M059J (cell line): Measurements from ENCODE around the gene PDZD7. TPM values are rescaled to one million over a fixed set of nuclear protein-coding genes. Genes with fewer than 3 reads are reported as not detected.
A peak's percentile ranks its signal among the peaks of the same experiment; 100 is the strongest.
"Not testable (repeated sequence)": the region's sequence is repeated elsewhere in the genome, so short reads cannot be mapped to it uniquely, and the experiment has no call there.

ENCODE experiments used
- DNase-seq: peaks from one replicate; pipeline ENCODE4 v3.0.0-alpha.2; 2012; ENCODE audit warnings: low read depth
- total RNA-seq: library from RNA; depleted of rRNA; stranded (reverse); fragments of >200 nt; shearing (Covaris generic); gene quantifications from 2 replicates; pipeline ENCODE4 v1.2.3, GENCODE V29; 2014

The PDZD7 gene
- total RNA-seq, 1 experiment from 2014 or later: 1.6 TPM

DNA sequence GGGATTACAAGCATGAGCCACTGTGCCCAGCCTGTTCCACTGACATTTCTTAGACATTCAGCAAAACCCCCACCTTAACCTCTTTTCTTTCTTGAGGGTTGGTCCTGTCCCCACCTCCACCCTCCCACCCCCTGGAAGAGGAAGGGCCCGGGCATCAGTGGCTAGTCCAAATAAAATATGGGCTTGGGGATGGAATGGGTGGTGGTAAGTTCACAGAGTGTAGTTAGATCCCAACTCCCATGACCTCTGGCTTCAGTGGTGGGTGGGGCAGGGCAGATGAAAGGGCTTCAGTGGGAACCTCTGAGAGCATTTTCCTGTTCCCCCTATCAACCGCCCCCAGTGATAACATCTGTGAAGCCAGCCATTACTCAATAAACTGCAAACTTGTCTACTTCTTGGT lies 9.9 kb upstream of the PDZD7 start:
- DNase-seq: no peak

DNA sequence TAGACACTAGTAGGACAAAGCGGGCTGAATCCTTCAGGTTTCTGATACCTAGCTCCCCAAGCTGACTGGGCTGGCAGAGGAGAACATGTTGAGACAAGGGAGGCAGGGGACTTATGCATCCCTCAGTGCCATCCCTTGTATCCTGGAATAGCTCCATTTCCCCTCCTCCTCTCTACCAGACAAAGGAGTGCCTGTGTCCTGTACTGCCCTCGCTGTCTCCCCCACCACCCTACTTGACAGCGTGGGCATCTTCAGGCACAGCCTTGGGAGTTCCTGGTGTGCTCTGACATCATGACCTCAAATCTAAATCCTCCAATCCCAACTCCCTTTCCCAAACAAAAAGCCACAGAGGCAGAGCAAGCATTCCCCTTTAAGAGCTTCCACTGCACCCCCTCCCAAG lies 9.1 kb upstream of the PDZD7 start:
- no peak for DNase-seq

DNA sequence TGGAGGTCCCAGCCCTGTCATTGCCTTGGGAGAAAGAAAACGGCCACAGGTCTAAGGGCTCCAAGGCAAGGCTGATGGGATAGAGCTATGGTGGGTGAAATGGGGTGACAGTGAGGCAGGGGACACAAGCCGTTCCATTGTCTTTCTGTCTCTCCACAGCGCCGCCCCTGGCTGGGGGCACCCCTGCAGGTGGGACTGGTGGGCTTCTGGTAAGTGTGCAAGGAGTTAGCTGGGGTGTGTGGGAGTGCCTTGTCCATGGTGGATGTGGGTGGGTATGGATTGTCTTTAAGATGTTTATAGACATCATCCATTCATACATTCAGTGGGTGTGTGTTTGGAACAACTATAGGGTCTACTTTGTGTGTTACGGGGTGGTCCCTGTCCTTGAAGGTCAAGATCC lies 7.6 kb upstream of the PDZD7 start:
- no peak for DNase-seq

DNA sequence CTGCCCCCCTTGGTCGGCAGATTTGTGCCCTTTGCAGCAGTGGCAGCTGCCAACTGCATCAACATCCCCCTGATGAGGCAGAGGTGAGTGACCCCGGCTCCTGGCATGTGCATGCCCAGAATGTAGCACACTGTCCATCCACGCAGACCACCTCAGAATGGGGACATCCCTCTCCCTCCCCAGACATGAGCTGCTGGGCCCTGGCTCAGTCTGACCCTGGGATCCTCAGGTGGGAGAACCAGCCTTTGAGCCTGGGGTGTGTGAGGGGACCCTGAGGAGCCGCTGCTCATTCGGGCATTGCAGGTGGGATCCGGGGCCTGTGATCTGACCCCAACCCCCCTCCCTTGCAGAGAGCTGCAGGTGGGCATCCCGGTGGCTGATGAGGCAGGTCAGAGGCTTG lies 5.8 kb upstream of the PDZD7 start:
- DNase-seq: no peak

DNA sequence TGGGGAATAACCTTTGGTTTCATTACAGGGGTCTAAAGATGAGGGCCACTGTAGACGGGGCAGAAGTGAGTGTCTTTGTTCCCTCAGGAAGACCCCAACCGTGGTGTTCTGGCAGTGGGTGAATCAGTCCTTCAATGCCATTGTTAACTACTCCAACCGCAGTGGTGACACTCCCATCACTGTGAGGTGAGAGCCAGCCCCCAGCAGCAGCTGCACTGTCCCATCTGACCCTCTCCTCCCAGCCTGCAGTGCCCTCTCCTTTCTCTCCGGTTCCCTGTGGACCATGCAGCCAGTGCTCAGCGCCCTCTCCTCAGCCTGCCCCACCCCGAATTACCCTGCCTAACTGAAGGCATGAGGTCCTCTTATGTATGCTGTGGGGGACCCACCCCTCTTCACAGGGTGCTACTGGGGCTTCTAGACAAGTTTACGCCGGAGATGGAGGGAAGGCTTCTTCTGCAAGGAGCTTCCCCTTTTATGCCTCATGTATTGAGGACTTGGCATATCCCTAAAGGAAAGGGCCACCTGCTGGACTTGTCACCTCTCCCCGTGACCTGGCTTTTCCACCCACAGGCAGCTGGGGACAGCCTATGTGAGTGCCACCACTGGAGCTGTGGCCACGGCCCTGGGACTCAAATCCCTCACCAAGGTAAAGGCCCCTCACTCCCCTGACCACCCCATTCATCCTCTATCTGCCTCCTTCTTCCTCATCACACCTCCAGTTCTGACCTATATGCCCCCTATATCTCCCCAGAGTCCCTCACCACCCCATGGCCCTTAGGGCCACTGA lies 5.2 kb upstream of the PDZD7 start:
- no peak for DNase-seq

DNA sequence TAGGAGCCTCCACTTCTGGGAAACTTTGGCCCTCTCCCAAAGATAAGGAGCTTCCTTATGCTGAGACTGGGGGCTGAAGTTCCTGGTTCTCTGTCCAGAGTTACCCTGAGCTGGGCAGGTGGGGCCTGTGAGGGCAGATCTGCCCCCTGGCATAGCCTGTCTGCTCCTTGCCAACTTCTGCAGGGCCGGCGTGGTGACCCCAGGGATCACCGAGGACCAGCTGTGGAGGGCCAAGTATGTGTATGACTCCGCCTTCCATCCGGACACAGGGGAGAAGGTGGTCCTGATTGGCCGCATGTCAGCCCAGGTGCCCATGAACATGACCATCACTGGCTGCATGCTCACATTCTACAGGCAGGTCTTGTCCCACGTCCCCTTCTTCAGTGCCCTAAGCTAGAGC lies 4.4 kb upstream of the PDZD7 start:
- no peak for DNase-seq

DNA sequence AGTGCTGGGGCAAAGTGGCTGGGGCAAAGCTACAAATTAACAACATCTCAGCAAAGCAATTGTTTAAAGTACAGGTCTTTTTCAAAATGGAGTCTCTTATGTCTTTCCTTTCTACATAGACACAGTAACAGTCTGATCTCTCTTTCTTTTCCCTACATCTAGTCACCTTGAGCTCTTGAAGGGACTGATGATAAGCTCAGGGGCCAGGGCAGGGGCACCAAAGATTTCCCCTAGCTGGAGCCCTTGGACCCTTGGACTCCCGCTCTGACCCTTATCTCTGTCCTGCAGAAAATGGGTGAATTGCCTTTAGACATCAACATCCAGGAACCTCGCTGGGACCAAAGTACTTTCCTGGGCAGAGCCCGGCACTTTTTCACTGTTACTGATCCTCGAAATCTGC lies 3.5 kb upstream of the PDZD7 start:
- not testable (repeated sequence) for DNase-seq

DNA sequence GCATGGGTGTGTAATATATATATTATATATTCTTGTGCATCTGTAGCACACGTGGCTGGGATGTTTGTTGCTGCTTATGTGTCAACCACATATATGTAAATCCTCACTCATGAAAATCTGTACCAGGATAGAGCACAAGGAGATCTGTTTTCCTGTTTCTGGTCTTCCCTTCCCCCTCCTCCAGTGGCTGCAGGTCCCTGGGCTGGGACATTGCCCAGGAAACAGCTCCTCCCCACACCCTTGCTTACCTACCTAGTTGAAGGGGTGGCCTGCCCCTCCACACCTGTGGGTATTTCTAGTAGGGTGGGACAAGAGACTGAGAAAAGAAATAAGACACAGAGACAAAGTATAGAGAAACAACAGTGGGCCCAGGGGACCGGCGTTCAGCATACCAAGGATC lies 2.3 kb upstream of the PDZD7 start:
- no peak for DNase-seq

DNA sequence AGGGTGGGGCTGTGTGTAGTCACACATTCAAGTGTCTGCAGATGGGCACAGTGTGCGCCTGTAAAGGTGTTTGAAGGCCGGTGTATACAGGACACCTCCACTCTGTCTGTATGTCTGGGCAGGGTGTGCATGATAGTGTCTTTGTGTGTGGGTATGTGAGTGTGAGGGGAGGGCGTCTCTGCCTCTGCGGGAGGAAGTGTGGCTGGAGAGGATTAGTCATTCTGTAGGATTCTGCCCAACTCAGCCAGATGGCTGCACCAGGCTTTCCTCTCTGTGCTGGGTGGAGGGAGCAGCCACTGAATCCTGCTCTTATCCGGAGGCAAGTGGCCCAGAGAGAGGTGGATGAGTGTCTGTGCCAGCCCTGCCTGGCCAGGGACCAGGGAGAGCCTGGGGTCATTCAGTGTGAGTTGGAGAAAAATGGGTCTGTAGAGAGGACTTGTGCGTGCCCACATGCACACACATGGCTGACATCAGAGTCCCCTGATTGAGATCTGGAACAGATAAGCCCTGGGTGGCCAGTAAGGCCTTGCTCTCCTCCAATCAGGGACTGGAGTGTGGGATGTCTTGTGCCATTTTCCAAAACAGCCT lies 1.8 kb upstream of the PDZD7 start:
- DNase-seq: peak; percentile 95

DNA sequence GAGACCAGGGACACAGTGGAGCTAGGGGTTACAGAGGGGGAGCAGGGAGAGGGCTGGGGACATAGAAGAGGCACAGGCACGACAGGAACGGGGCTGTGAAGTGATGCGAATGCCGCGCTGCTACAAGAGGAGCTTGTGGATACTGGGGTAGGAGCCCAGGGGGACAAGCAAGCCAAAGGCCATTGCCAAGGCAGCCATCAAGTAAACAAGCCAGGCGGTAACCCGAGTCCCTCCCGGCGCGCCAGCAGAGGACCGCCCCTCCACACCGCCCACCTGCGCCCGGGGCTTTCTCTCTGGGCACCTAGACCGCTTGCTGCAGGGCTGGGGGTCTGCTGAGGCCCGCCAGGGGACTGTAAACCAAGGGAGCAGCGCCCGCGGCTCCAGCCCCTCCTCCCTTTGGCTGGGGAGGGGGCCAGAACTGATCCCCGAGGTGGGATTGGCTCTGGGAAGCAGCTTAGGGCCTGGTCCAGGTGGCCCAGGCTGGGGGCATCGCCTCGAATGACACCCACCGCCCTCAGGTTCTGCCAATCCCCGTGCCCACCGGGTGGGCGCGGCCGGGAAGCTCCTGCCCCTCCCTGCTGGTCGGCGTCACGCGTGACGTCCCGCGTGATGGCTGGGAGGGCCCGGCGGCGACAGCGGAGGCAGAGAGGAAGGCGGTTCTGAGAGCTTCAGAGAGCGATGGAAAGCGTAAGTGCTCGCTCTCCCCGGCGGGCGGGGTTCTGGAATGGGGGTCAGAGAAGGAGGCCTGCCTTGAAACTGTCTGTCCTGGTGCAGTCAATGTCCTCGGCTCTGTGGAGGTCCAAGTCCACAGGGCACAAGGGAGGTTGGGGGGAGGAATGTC lies 1.1 kb upstream of the PDZD7 start:
- peak; percentile 77 for DNase-seq

DNA sequence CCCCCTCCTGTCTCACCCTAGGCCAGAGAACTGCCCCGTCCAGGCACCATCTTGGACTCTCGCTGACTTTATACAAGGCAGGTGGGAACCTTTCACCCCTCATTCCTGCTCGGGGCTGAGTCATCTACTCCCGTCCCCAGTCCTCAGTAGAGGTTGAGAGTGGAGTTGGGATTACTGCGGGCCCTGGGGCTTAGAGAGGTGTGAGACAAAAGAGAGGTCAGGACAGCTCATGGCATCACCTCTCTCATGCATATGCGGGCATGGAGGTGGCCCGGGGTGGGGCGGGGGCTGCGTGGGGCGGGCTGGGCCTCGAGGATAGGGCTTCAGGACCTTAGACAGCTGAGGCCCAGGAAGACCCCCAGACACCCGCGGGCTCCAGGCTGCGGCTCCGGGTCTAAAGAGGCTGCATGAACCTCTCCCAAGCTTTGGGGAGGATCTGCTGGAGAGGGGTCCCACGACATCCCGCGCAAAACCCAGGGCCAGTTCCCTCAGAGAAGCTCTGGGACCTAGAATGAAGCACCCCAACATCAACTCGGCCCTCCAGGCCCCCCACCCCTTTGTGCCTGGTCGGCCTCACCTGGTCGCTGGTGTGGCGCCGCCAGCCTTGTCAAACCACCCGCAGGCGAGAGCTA lies 317 bp downstream of the PDZD7 start:
- DNase-seq: peak; percentile 70

DNA sequence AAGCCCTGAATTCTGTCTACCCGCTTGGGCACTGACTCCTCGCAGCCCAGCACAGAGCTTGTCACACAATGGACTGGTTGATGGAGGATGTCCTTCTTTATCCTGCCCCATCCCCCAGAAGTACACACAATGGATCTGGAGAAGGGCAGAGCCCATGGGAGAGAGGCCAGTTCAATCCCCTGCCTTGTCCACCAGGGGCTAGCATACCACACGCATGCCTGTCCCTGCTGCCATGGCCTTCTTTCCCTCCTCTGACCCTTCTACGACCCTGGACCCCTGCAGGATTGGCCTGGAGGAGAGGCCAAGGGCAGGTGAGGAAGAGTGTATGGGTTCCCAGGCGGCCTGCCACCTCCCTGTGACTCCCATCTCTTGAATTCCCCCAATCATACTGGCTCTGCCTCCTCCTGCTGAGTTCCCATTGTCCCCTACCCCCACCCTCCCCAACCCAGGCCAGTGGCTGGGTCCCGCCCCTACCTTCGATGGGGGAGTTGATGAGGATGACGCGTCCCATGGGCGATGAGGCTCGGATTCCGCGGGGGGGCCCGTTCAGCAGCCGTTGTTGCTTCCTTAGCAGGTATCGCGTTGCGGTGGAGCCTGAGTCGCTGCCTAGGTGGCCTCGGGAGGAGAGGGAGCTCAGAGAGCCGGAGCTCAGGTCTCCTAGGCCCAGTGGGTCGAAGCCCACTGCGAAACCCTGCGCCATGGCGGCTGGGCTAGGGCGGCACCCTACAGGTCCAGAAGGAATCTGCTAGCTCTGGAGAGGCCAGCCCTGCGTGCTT lies 1.2 kb downstream of the PDZD7 start:
- DNase-seq: no peak

DNA sequence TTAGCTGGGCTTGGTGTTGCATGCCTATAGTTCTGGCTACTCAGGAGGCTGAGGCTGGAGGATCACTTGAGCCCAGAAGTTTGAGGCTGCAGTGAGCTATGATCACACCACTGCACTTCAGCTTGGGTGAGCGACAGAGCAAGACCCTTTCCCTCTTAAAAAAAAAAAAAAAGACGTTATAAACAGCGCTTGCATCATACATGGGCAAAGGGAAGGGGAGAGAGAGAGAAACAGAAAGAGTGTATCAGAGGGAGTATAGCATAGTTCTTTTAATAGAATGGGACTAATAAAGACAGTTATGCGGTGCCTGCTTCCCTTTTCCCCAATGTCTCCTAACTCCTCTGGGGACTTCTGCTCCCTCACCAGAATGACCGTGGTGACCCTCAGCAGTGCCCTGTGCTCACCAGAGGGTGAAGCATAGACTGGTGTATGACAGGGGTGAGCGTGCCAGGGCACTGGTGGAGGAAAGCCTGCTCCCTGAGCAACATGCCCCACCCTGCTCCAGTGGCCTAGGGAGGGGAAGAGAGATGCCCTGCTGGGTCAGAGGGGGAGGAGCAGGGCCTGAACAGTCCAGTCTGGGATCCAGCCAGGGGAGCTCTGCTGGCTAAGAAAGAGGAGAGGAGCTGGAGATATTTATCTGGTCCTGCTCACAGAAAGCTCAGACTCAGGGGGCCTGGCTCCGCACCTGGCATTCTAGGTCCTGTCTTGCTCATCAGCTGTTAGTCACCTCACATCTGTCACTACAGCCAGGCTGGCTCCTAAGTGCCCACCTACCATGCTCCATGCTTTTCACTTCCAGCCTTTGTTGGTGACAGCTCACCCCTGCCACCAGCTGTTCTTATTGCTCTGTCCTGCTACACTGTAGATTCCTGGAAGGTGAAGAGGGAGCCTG lies 2.2 kb downstream of the PDZD7 start:
- no peak for DNase-seq

DNA sequence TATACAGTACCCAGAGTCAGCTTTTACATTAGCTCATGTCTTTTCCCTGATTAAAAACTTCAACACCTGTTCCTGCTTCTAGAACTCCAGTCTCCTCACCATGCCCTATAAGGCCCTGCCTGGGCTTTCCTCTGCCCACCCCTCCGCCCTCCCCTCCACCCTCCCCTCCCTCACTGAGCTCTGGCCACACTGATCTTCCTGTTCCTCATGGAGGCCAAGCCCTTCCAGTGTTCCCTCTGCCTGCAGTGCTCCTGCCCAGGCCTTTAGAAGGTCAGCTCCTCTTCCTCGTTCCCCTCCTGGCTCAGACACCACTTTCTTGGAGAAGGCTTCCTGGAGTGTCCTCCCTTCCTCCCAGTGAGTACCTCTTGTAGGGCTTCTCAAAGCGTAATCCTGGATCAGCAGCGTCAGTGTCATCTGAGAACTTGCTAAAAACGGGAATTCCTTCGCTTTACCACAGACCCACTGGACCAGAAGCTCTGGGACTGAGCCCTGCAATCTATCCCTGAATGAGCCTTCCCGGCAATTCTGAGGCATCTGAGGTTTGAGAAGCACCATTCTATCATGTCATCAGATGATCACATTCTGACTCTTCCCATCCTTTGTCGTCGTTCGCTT lies 3.7 kb downstream of the PDZD7 start:
- DNase-seq: no peak

DNA sequence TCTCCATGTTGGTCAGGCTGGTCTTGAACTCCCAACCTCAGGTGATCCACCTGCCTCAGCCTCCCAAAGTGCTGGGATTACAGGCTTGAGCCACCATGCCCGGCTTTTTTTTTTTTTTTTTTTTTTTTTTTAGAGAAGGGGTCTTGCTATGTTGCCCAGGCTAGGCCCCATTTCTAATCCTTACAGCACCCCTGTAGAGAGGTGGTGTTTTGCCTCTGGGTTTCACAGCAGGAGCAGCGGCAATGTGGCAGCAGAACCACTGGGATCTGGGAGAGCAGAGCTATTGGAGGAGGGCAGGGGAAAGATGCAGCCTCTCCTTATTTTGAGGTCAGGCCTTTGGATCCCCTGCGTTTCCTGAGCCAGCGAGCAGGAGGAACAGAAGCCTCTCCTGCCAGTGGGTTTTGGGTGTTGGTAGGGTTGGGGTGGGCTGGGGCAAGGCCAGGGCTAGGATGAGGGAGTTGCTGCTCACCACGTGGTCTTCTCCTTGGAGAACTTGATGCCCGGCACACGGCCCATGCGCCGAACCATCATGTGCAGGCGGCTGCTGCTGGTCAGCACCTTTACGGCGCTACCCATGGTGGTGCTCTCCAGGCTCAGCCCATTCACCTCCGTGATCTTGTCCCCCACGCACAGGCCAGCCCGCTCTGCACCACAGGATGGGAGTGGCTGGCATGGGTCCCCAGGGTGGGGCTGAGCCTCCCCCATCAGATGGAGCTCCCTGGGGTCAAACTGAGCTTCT lies 7.8 kb downstream of the PDZD7 start:
- DNase-seq: no peak

DNA sequence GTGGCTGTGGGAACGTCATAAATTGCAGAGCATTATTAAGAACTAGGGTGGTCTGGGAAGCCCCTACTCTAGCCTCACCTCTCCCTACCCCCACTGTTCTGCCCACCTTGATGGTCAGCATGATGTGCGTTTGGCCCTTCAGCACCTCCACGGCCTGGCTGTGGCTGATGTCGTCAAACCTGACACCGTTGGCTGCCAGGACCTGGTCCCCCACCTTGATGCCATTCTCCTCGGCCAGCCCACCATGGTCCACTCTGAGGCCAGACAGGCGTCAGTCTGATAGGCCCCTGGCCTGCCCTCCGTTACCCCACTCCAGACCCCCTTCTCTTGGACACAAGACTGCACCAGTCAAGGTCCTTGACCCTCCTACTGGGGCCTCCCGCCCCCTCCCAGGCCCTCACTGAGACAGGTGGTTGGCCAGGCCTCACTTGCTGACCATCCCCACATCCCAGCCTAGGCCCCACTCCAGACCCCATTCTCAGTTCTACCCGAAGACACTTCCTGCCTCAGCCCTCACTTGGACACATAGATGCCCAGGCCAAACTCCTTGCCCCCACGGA lies 9.2 kb downstream of the PDZD7 start:
- no peak for DNase-seq

DNA sequence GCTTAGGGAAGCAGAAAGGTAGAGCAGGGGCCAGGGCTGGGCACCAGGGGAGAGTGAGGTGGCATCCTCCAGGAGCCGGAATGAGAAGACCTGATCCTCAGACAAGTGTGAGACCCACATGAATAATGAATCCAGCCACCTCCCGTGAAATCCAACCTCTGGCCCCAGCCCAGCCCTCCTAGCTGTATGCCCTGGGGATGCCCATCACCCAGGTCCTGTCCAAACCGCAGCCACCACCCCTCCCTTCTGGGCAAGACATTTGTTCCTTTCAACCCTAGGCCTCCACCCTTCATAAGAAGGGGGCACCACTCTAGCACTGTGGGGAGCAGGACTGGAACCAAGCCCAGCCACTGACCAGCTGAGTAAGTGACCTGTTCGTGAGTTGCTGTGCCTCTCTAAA lies 9.7 kb downstream of the PDZD7 start:
- no peak for DNase-seq

DNA sequence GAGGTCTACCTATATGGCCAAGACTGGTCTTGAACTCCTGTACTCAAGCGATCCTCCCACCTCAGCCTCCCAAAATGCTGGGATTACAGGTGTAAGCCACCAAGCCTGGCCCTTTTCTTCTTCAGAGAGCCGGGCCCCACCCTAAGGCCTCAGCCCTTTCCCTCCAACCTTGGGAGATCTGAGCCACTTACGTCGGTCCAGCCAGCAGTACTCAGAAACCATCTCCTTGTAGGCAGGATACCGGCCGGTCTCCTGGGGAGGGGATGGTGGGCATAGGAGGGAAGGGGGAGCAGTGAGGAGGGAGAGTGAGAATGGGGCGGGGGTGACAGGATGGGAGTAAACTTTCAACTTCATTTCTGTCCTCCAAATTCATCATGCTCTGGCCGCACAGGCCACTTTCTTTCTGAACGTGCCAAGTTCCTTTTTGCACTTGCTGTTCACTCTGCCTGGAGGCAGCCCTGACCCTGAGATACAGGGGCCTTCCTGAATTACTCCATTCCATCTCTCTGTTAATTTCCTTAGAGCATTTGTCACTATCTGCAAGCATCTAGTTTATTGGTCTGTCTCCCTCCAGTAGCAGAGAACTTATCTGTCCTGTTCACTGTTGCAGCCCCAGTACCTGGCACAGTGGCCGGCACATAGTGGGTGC lies 10.4 kb downstream of the PDZD7 start:
- no peak for DNase-seq

DNA sequence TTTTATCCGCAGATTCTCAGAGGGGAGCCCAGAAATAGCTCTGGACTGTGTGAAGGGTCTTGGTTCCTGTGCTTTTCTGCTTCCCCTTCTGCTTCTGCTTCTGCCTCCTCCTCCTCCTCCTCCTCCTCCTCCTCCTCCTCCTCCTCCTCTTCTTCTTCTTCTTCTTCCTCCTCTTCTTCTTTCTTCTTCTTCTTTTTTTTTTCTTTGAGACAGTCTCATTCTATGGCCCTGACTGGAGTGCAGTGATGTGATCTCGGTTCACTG lies 11.6 kb downstream of the PDZD7 start:
- DNase-seq: no peak
